ENCODE results near the gene FRZB. TPM values are rescaled to one million over a fixed set of nuclear protein-coding genes. Genes with fewer than 3 reads are reported as not detected.

Gene FRZB
- total and polyA plus RNA-seq, 10 donors = 9.5 to 55.1 (median 29.7) TPM

GRCh38 chr2:182833084-182833854, 33.2 kb downstream of the FRZB start:
- intact Hi-C loops (cut with DNase I; ENCODE audit: low total_unique reads) = no loop called here
- H3K4me3 ChIP-seq = no peak overlapping the region
- no peaks in the 10 kb centered on the region for H3K27me3 ChIP-seq (replicated peaks in 1 of 7)
- no peaks in the 10 kb centered on the region for H3K9me3 ChIP-seq
- no peaks in the 10 kb centered on the region for H3K4me1 ChIP-seq
- no peak for DNase-seq
- no peak overlapping the region for H3K27ac ChIP-seq
- 84 to 89% (median 88%) methylated on average over 9 of the region's 9 CpGs for WGBS, 5 donors
- no peaks in the 10 kb centered on the region for H3K36me3 ChIP-seq
- TF ChIP-seq POLR2AphosphoS5 (IDR thresholded peaks at IDR 0.05) (no peak), CTCF (IDR thresholded peaks at IDR 0.05 in 8 of 11, conservative IDR thresholded peaks at IDR 0.05 in 3 of 11) (no peak), POLR2A (IDR thresholded peaks at IDR 0.05) (no peak)

- Histone ChIP-seq H3K27ac (no peak overlapping the region), H3K27me3 (replicated peaks in 1 of 7) (no peaks in the 10 kb centered on the region), H3K9me3 (no peaks in the 10 kb centered on the region), H3K36me3 (no peaks in the 10 kb centered on the region), H3K4me3 (no peak overlapping the region), H3K4me1 (no peaks in the 10 kb centered on the region)
- 69 to 76% (median 71%) methylated on average over 3 of the region's 3 CpGs for WGBS, 5 donors
- TF ChIP-seq POLR2A (IDR thresholded peaks at IDR 0.05) = no peak
- no peak for TF ChIP-seq POLR2AphosphoS5 (IDR thresholded peaks at IDR 0.05)
- TF ChIP-seq CTCF (IDR thresholded peaks at IDR 0.05 in 8 of 11, conservative IDR thresholded peaks at IDR 0.05 in 3 of 11) = no peak
- intact Hi-C loops (cut with DNase I; ENCODE audit: low total_unique reads) = no loop called here
- no peak for DNase-seq
Observed at GRCh38 chr2:182831921-182832320, 34.5 kb downstream of the FRZB start.

GRCh38 chr2:182831101-182831500, 35.3 kb downstream of the FRZB start:
- TF ChIP-seq CTCF (IDR thresholded peaks at IDR 0.05 in 8 of 11, conservative IDR thresholded peaks at IDR 0.05 in 3 of 11) = no peak
- Histone ChIP-seq H3K27ac (no peak overlapping the region), H3K4me3 (no peak overlapping the region), H3K27me3 (replicated peaks in 1 of 7) (no peaks in the 10 kb centered on the region), H3K9me3 (no peaks in the 10 kb centered on the region), H3K36me3 (no peaks in the 10 kb centered on the region), H3K4me1 (no peaks in the 10 kb centered on the region)
- DNase-seq = no peak
- intact Hi-C loops (cut with DNase I; ENCODE audit: low total_unique reads) = no loop called here

- no peaks in the 10 kb centered on the region for H3K9me3 ChIP-seq
- TF ChIP-seq POLR2A (IDR thresholded peaks at IDR 0.05) (no peak), CTCF (IDR thresholded peaks at IDR 0.05 in 8 of 11, conservative IDR thresholded peaks at IDR 0.05 in 3 of 11) (no peak), POLR2AphosphoS5 (IDR thresholded peaks at IDR 0.05) (no peak)
- WGBS, 5 donors = 69 to 85% (median 81%) methylated on average over 2 of the region's 2 CpGs
- no peak for DNase-seq
- no peaks in the 10 kb centered on the region for H3K36me3 ChIP-seq
- H3K27ac ChIP-seq = no peak overlapping the region
- no peaks in the 10 kb centered on the region for H3K4me1 ChIP-seq
- H3K4me3 ChIP-seq = no peak overlapping the region
- no peaks in the 10 kb centered on the region for H3K27me3 ChIP-seq (replicated peaks in 1 of 7)
- intact Hi-C loops (cut with DNase I; ENCODE audit: low total_unique reads) = no loop called here
Observed at GRCh38 chr2:182827182-182827879, 39.1 kb downstream of the FRZB start.

Data from spleen (tissue), 11 donors.